ENCODE results near the gene TTC7B. TPM values are rescaled to one million over a fixed set of nuclear protein-coding genes. Genes with fewer than 3 reads are reported as not detected.

Gene TTC7B
- total RNA-seq, 1 experiment from 2014 or later, result 40.9 TPM

DNA sequence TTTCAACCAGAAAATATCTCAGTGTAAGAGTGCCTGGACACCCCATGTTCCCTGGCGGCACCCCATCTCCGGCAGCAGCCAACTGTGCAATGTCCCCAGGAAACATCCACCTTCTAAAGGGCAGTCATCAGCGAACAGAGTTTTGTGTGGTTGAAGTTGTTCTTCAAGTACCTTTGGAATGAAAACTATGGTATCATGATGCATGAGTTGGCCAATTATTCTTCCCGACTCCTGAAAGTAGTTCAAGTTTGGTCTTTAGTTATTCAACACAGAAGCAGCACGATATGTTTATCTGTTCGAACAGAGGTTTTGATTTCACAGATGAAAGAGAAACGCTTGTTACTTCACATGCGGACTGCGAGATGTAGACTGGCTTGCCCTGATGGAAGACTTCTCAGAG lies 21.1 kb upstream of the TTC7B start:
- no peaks in the 10 kb centered on the region for H3K36me3 ChIP-seq (ENCODE audit: control insufficient read depth, insufficient read depth, low read length)
- TF ChIP-seq, protein P1, sequence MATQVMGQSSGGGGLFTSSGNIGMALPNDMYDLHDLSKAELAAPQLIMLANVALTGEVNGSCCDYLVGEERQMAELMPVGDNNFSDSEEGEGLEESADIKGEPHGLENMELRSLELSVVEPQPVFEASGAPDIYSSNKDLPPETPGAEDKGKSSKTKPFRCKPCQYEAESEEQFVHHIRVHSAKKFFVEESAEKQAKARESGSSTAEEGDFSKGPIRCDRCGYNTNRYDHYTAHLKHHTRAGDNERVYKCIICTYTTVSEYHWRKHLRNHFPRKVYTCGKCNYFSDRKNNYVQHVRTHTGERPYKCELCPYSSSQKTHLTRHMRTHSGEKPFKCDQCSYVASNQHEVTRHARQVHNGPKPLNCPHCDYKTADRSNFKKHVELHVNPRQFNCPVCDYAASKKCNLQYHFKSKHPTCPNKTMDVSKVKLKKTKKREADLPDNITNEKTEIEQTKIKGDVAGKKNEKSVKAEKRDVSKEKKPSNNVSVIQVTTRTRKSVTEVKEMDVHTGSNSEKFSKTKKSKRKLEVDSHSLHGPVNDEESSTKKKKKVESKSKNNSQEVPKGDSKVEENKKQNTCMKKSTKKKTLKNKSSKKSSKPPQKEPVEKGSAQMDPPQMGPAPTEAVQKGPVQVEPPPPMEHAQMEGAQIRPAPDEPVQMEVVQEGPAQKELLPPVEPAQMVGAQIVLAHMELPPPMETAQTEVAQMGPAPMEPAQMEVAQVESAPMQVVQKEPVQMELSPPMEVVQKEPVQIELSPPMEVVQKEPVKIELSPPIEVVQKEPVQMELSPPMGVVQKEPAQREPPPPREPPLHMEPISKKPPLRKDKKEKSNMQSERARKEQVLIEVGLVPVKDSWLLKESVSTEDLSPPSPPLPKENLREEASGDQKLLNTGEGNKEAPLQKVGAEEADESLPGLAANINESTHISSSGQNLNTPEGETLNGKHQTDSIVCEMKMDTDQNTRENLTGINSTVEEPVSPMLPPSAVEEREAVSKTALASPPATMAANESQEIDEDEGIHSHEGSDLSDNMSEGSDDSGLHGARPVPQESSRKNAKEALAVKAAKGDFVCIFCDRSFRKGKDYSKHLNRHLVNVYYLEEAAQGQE (IDR thresholded peaks at IDR 0.05; ENCODE audit: insufficient read depth in 1 of 2, low read depth in 2 of 2, low read length in 1 of 2), result no peak
- TF ChIP-seq, protein P2, sequence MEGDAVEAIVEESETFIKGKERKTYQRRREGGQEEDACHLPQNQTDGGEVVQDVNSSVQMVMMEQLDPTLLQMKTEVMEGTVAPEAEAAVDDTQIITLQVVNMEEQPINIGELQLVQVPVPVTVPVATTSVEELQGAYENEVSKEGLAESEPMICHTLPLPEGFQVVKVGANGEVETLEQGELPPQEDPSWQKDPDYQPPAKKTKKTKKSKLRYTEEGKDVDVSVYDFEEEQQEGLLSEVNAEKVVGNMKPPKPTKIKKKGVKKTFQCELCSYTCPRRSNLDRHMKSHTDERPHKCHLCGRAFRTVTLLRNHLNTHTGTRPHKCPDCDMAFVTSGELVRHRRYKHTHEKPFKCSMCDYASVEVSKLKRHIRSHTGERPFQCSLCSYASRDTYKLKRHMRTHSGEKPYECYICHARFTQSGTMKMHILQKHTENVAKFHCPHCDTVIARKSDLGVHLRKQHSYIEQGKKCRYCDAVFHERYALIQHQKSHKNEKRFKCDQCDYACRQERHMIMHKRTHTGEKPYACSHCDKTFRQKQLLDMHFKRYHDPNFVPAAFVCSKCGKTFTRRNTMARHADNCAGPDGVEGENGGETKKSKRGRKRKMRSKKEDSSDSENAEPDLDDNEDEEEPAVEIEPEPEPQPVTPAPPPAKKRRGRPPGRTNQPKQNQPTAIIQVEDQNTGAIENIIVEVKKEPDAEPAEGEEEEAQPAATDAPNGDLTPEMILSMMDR (IDR thresholded peaks at IDR 0.05), result no peak
- TF ChIP-seq SIN3A (IDR thresholded peaks at IDR 0.05; ENCODE audit: borderline replicate concordance, insufficient read depth, low read depth, low read length) (no peak), POLR2AphosphoS5 (IDR thresholded peaks at IDR 0.05; ENCODE audit: low read depth, low read length) (no peak), TCF7L2 (IDR thresholded peaks at IDR 0.05; ENCODE audit: low read depth, low read length) (no peak)
- H3K9me3 ChIP-seq (ENCODE audit: control insufficient read depth, insufficient read depth, low read depth, low read length), result no peaks in the 10 kb centered on the region
- ATAC-seq (no peak), DNase-seq (ENCODE audit: low read depth, low spot score) (no peak)
- H3K27me3 ChIP-seq (ENCODE audit: control insufficient read depth, insufficient read depth, low read length), result no peaks in the 10 kb centered on the region
- ChIA-PET CTCF (no interaction called here), POLR2A (no interaction called here)
- intact Hi-C loops (cut with micrococcal nuclease; ENCODE audit: unreplicated experiment), result no loop called here
- no TSS peak for BruUV-seq (replicated peaks)
- in situ Hi-C loops (cut with HindIII; ENCODE audit: low pct_unique_long_range_greater_than_20kb, low sequenced_read_pairs), result no loop called here
- H3K4me1 ChIP-seq (ENCODE audit: control insufficient read depth, insufficient read depth, low read length), result no peaks in the 10 kb centered on the region
- H3K27ac ChIP-seq (ENCODE audit: low read length), result no peak overlapping the region
- no peak overlapping the region for H3K4me3 ChIP-seq (ENCODE audit: low read depth in 2 of 2, low read length in 2 of 2)

DNA sequence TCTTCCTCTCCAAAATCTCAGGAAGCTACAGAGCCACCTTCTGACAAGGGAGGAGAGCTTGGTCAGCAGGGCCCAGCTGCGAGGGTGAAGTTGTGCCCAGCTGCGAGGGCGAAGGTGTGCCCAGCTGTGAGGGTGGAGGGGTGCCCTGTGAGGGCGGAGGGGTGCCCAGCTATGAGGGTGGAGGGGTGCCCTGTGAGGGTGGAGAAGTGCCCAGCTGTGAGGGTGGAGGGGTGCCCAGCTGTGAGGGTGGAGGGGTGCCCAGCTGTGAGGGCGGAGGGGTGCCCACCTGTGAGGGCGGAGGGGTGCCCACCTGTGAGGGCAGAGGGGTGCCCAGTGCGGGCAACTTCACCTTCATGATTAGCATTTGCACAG lies 20.4 kb upstream of the TTC7B start:
- Histone ChIP-seq H3K27ac (ENCODE audit: low read length) (no peak overlapping the region), H3K27me3 (ENCODE audit: control insufficient read depth, insufficient read depth, low read length) (no peaks in the 10 kb centered on the region), H3K36me3 (ENCODE audit: control insufficient read depth, insufficient read depth, low read length) (no peaks in the 10 kb centered on the region), H3K4me1 (ENCODE audit: control insufficient read depth, insufficient read depth, low read length) (no peaks in the 10 kb centered on the region), H3K9me3 (ENCODE audit: control insufficient read depth, insufficient read depth, low read depth, low read length) (no peaks in the 10 kb centered on the region), H3K4me3 (ENCODE audit: low read depth in 2 of 2, low read length in 2 of 2) (no peak overlapping the region)
- in situ Hi-C loops (cut with HindIII; ENCODE audit: low pct_unique_long_range_greater_than_20kb, low sequenced_read_pairs), result no loop called here
- no TSS peak for BruUV-seq (replicated peaks)
- POLR2A ChIA-PET, result no interaction called here
- DNase-seq (ENCODE audit: low read depth, low spot score) (no peak), ATAC-seq (no peak)
- TF ChIP-seq, protein P2 (IDR thresholded peaks at IDR 0.05), result no peak
- TF ChIP-seq, protein P1 (IDR thresholded peaks at IDR 0.05; ENCODE audit: insufficient read depth in 1 of 2, low read depth in 2 of 2, low read length in 1 of 2), result no peak
- TF ChIP-seq TCF7L2 (IDR thresholded peaks at IDR 0.05; ENCODE audit: low read depth, low read length) (no peak), POLR2AphosphoS5 (IDR thresholded peaks at IDR 0.05; ENCODE audit: low read depth, low read length) (no peak), SIN3A (IDR thresholded peaks at IDR 0.05; ENCODE audit: borderline replicate concordance, insufficient read depth, low read depth, low read length) (no peak)
- CTCF ChIA-PET, result no interaction called here
- intact Hi-C loops (cut with micrococcal nuclease; ENCODE audit: unreplicated experiment), result no loop called here
